AG10803 (cell line): ENCODE results near the gene RIN3.
"Not testable (repeated sequence)": the region's sequence is repeated elsewhere in the genome, so short reads cannot be mapped to it uniquely, and the experiment has no call there.

Experiments used
- DNase-seq: peaks from one replicate; pipeline ENCODE4 v3.0.0; 2010; ENCODE audit warnings: low read depth
- H3K4me3 ChIP-seq: 2 replicates; pipeline ENCODE4 v1.5.1; 2011; ENCODE audit warnings: mild to moderate bottlenecking, low read length, control low read depth
- CTCF ChIP-seq: conservative IDR thresholded peaks from 2 replicates; pipeline ENCODE4 v1.5.1; 2011; ENCODE audit warnings: mild to moderate bottlenecking, low read length, control low read depth, inconsistent platforms

The RIN3 gene

DNA sequence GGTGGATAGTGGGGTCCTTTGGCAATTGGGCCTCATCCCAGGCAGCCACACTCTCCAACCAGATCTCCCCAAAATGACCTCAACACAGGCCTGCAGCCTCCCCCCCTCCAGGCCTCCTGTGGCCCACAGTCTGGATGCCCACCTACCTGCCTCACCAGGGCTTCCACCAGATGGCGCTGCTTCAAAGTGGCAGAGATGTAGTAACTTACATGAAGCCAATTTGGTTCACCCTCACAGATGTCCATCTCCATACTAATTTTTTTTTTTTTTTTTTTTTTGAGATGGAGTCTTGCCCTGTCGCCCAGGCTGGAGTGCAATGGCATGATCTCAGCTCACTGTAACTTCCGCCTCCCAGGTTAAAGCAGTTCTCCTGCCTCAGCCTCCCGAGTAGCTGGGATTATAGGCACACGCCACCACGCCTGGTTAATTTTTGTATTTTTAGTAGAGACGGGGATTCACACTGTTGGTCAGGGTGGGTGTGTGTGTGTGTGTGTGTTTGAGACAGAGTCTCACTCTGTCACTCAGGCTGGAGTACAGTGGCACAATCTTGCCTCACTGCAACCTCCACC is 201.2 kb downstream of the RIN3 start:
- peak; percentile 53 for DNase-seq
- TF ChIP-seq CTCF = peak; percentile 73
- not testable (repeated sequence) for H3K4me3 ChIP-seq

- no peak overlapping the region for H3K4me3 ChIP-seq
- DNase-seq = no peak
- no peak for TF ChIP-seq CTCF
Observed at GRCh38 chr14:92716131-92716530, 202.6 kb downstream of the RIN3 start.

DNA sequence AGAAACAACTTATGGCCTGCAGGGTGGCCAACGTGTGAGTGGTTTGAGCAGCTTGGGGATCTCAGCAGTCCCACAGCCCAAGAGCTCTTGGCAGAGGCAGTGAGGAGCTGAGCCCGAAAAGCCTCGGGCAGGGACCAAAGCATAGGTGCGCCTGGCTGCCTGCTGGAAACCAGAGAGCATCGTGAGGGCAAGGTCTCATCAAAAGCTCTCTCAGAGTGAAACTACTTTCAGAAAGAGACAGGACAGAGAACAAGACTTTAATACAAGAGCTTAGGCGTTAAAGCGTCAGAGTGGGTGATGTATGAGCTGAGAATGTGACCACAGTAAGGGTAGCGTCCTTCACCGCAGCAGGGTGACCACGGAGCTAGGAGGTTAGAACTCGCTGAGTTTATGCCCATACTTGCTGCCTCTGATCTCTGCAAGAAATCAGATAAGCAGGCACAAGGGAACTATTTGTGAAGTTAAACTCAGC is 204.0 kb downstream of the RIN3 start:
- DNase-seq = no peak
- TF ChIP-seq CTCF = no peak
- no peak overlapping the region for H3K4me3 ChIP-seq

DNA sequence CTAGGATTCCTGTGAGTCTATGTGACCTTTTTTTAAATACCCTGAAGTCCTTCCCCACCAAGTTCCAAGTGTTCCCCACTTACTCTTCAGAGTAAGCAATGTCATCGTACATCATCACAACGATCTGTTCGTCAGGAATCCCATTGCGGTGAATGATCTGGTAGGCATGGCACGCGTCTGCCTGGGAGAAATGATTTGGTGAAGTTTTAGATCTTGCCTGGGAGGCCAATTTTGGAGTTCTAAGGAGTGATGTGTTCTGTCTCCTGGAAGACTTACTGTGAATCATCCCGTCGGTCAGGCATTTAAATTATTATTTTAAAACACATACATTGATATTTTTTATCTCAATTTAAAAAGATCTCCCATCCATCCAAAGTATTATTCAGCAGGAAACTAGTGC is 205.1 kb downstream of the RIN3 start:
- H3K4me3 ChIP-seq = no peak overlapping the region
- TF ChIP-seq CTCF = no peak
- DNase-seq = no peak

DNA sequence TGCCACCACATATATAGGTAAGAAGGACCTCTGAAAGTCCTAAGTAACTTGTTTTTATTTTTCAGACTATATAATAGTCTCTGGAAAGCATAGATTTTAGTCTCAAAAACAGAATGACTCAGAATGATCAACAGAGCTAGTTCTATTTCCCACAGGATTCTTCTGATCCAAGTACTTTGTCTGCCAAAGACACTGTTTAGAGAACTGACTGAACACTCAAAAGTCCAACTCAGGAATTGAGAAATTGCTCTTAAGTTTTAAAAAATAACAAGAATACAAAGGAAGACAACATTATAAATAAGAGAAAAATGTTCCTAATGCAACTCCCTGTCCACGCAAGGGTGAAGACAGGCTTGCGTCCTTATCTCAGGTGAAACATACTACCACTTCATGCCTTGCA is 205.8 kb downstream of the RIN3 start:
- TF ChIP-seq CTCF = no peak
- no peak overlapping the region for H3K4me3 ChIP-seq
- peak; percentile 44 for DNase-seq

- peak; percentile 37 for DNase-seq
- H3K4me3 ChIP-seq = no peak overlapping the region
- no peak for TF ChIP-seq CTCF
Observed at GRCh38 chr14:92719890-92720323, 206.3 kb downstream of the RIN3 start.

- no peak overlapping the region for H3K4me3 ChIP-seq
- no peak for DNase-seq
- TF ChIP-seq CTCF = no peak
Observed at GRCh38 chr14:92724516-92725340, 211.1 kb downstream of the RIN3 start.
